ENCODE data around the gene SLC2A4RG. TPM values are rescaled to one million over a fixed set of nuclear protein-coding genes. Genes with fewer than 3 reads are reported as not detected.

SLC2A4RG gene
- total and polyA plus RNA-seq, 2 of the 4 experiments (the other 2 are of a cell fraction), result 5.0 to 50.3 TPM

- no peak for TF ChIP-seq SMC3 (IDR thresholded peaks at IDR 0.05; ENCODE audit: low read depth, low read length)
- no peak for TF ChIP-seq CTCF (conservative IDR thresholded peaks at IDR 0.05; ENCODE audit: low read depth, low read length)
- no peak for TF ChIP-seq CEBPB (IDR thresholded peaks at IDR 0.05; ENCODE audit: low read depth, low read length)
- TF ChIP-seq FOS (IDR thresholded peaks at IDR 0.05; ENCODE audit: low read depth, low read length), result no peak
- TF ChIP-seq USF2 (IDR thresholded peaks at IDR 0.05; ENCODE audit: low read depth, low read length), result no peak
- TF ChIP-seq MAFK (IDR thresholded peaks at IDR 0.05; ENCODE audit: low read depth, low read length), result no peak
- TF ChIP-seq MAZ (IDR thresholded peaks at IDR 0.05; ENCODE audit: borderline replicate concordance, low read depth, low read length), result no peak
- no peak for TF ChIP-seq ELK1 (IDR thresholded peaks at IDR 0.05; ENCODE audit: borderline replicate concordance, low read depth, low read length)
- Histone ChIP-seq H3K79me1 (ENCODE audit: low read depth in 1 of 2, low read length in 2 of 2) (peaks cover 4 to 15% of the 10 kb centered on the region in 2 experiments; a peak in 2 of 4 replicates), H3K9ac (ENCODE audit: low read depth, low read length) (no peak overlapping the region), H3K27me3 (ENCODE audit: control insufficient read depth, insufficient read depth, low read length) (no peaks in the 10 kb centered on the region), H4K20me1 (ENCODE audit: insufficient read depth, low read length) (no peaks in the 10 kb centered on the region), H3K4me1 (ENCODE audit: control insufficient read depth, insufficient read depth, low read length) (no peaks in the 10 kb centered on the region), H4K91ac (ENCODE audit: insufficient read depth, low read depth, low read length) (no peak overlapping the region), H3K56ac (ENCODE audit: extremely low read depth, insufficient read depth, low read length) (no peak overlapping the region), H4K8ac (ENCODE audit: low read depth in 2 of 2, low read length in 2 of 2) (no peak overlapping the region), H2BK120ac (ENCODE audit: low read depth, low read length) (no peak overlapping the region), H2AK5ac (ENCODE audit: low read depth, low read length) (no peak overlapping the region), H3K4me2 (ENCODE audit: low read depth, low read length) (no peak overlapping the region), H2BK20ac (ENCODE audit: low read depth, low read length) (no peak overlapping the region), H3K36me3 (ENCODE audit: control insufficient read depth, insufficient read depth, low read length) (peaks cover 30% of the 10 kb centered on the region; the same call in 1 of the 2 replicates), H3K23ac (ENCODE audit: low read depth, low read length) (no peak overlapping the region), H3K4ac (ENCODE audit: low read depth, low read length) (no peak overlapping the region), H2BK5ac (ENCODE audit: low read depth, low read length, poor library complexity, severe bottlenecking) (no peak overlapping the region), H4K5ac (ENCODE audit: low read depth, low read length) (no peak overlapping the region), H3K14ac (replicated peaks; ENCODE audit: low read depth, low read length) (no peak overlapping the region), H3K9me1 (ENCODE audit: insufficient read depth, low read length) (0 out of 2 replicates have a peak, but pooled peaks cover 3% of the 10 kb centered on the region), H3K27ac (ENCODE audit: insufficient read depth, low read length) (no peak overlapping the region), H2AFZ (replicated peaks; ENCODE audit: low read length, poor library complexity) (no peak overlapping the region), H2BK15ac (ENCODE audit: low read depth, low read length) (no peak overlapping the region), H3K9me3 (ENCODE audit: control insufficient read depth, insufficient read depth, low read length) (no peaks in the 10 kb centered on the region), H3K4me3 (ENCODE audit: insufficient read depth, low read depth, low read length) (no peak overlapping the region), H3K18ac (ENCODE audit: low read depth, low read length) (no peak overlapping the region), H2AK9ac (replicated peaks; ENCODE audit: low read depth, low read length, poor library complexity) (no peak overlapping the region)
- 96% methylated on average over 30 of the region's 38 CpGs; no CpG with 5 or more reads in 1 of the 2 experiments for WGBS, 2 experiments (ENCODE audit: extremely low coverage in 2 of 2, insufficient read length in 1 of 2)
- dilution Hi-C loops (cut with HindIII; ENCODE audit: low sequenced_read_pairs, unreplicated experiment) (no loop called here), intact Hi-C loops (cut with micrococcal nuclease) (no loop called here), in situ Hi-C loops (cut with MboI; ENCODE audit: low sequenced_read_pairs) (no loop called here)
- BruUV-seq (replicated peaks), result no TSS peak
- ChIA-PET POLR2A (ENCODE audit: unreplicated experiment) (interaction anchor here (0.5 to 0.6 kb wide), 2 partner anchors 10 to 105 kb away, joined by 3 to 4 read pairs; no protein-coding TSS in a partner anchor), CTCF (interaction anchor here (1.0 kb wide), 1 partner anchor 19 kb away, joined by 3 read pairs; no protein-coding TSS in a partner anchor)
- DNase-seq, result no peak
- no peak for ATAC-seq (ENCODE audit: low read depth)
These were observed 27.3 kb downstream of the SLC2A4RG start for GRCh38 chr20:63766695-63767426.

All from IMR-90 (cell line).